PFSK-1 (cell line): ENCODE data around the gene PRPF40B.

Source experiments
- POLR2AphosphoS5 ChIP-seq: IDR thresholded peaks from 2 replicates; pipeline ENCODE4 v1.6.1; 2012; ENCODE audit warnings: low read depth, mild to moderate bottlenecking, control low read depth, low read length, moderate library complexity
- REST ChIP-seq, 2 experiments: IDR thresholded peaks; 2 replicates each; pipeline versions ENCODE4 v1.6.1 to v1.8.0; 2011 to 2012; ENCODE audit warnings: low read depth in 2 of 2, low read length in 2 of 2, control low read depth in 1 of 2, inconsistent platforms in 1 of 2, mild to moderate bottlenecking in 1 of 2, moderate library complexity in 1 of 2; ENCODE audit not compliant: insufficient read depth in 1 of 2

DNA sequence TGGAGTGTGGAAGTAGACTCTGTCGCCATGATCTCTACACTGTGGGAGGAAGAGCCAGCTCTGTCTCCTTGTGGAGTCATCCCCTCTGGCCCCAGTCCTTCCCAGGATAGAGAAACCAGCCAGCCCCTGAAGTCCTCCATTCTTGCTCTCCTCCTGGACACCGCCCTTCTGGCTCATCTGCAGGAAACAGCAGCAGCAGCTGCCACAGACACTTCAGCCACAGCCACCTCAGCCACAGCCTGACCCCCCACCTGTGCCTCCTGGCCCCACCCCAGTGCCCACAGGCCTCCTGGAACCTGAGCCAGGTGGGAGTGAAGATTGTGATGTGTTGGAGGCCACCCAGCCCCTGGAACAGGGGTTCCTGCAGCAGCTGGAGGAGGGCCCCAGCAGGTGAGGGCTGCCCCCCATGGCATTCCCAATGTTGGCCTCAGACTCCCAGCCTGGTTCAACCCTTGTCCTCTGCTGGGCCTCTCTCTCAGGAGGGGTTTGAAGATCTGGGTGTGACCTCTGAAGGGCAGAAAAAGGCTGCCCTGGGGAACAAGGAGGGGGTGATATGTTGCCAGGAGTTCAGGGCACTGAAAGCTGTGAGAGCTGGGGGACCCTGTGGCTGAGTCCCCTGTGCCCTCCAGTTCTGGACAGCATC is 10.5 kb downstream of the PRPF40B start:
- TF ChIP-seq REST (IDR thresholded peaks at IDR 0.05; ENCODE audit: insufficient read depth in 1 of 2, low read depth in 2 of 2, low read length in 2 of 2) (no peak), POLR2AphosphoS5 (no peak)
